ENCODE measurements around the gene TMA16. TPM values are rescaled to one million over a fixed set of nuclear protein-coding genes. Genes with fewer than 3 reads are reported as not detected.

TMA16 gene
- total and polyA plus RNA-seq, 2 of the 13 experiments (the other 11 are each of a cell fraction or from before 2014, with no cell fraction given): 8.1 to 52.5 TPM

DNA sequence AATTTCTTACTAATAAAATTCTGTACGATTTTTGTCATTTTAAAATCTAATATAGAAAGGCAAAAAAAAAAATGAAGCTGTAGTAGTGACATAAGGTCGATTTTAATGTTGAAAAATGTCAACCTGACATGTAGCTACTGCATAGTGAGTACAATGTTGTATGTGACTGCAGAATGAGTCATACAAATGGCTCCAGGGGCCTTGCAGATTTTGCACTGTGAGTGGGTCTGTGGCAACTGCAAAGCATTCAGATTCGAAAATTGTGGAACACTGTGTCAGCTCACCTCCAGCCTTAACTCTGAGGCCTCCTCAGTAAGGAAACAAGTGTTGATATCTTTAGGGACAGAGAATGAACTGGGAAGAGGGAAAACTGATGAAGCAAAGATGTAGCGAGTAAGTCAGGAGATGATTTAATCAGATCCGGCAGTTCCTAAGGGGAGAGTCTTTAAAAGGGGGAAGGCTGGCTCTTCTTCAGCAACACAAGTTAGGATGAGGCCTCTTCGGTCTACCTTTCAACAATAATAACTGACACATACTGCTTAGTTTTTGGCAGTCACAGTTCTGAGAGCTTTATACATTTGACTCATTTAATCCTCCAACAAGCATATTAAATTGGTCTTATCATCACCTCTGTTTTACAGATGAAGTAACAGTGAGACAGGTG is 45.8 kb upstream of the TMA16 start:
- Histone ChIP-seq H3K4me1 (ENCODE audit: insufficient read depth, low read length) (no peaks in the 10 kb centered on the region), H2AFZ (ENCODE audit: low read length) (no peak overlapping the region), H3K27ac (ENCODE audit: extremely low read length, insufficient read depth, low read length) (no peak overlapping the region), H3K9me3 (ENCODE audit: low read length) (no peaks in the 10 kb centered on the region), H3K36me3 (replicated peaks in 1 of 2; ENCODE audit: control insufficient read depth in 1 of 2, insufficient read depth in 2 of 2, low read length in 2 of 2) (no peaks in the 10 kb centered on the region), H3K4me3 (replicated peaks in 1 of 3; ENCODE audit: insufficient read depth in 1 of 3, low read depth in 2 of 3, low read length in 3 of 3) (no peak overlapping the region), H4K20me1 (ENCODE audit: insufficient read depth, low read length) (no peaks in the 10 kb centered on the region), H3K4me2 (ENCODE audit: low read depth, low read length) (no peak overlapping the region), H3K9ac (ENCODE audit: insufficient read depth, low read depth, low read length) (no peak overlapping the region), H3K79me2 (ENCODE audit: insufficient read depth, low read length) (no peaks in the 10 kb centered on the region), H3K27me3 (ENCODE audit: control insufficient read depth in 1 of 2, insufficient read depth in 2 of 2, low read length in 2 of 2) (no peaks in the 10 kb centered on the region)
- CTCF ChIA-PET (ENCODE audit: low intra/inter-chr PET ratio, low total read pairs): no interaction called here
- ATAC-seq (no peak), FAIRE-seq (no peak), DNase-seq (ENCODE audit: low spot score) (no peak)
- in situ Hi-C loops (cut with HindIII; ENCODE audit: extremely low pct_ligation_motif_present, low pct_unique_long_range_greater_than_20kb) (no loop called here), intact Hi-C loops (cut with micrococcal nuclease; ENCODE audit: unreplicated experiment) (no loop called here)
- BruUV-seq (replicated peaks): no TSS peak
- POLR2A ChIA-PET: interaction anchor here (1.0 kb wide), 1 partner anchor 46 kb away, joined by 3 read pairs; the partner anchor contains the start of gene TMA16
- TF ChIP-seq, protein P1, sequence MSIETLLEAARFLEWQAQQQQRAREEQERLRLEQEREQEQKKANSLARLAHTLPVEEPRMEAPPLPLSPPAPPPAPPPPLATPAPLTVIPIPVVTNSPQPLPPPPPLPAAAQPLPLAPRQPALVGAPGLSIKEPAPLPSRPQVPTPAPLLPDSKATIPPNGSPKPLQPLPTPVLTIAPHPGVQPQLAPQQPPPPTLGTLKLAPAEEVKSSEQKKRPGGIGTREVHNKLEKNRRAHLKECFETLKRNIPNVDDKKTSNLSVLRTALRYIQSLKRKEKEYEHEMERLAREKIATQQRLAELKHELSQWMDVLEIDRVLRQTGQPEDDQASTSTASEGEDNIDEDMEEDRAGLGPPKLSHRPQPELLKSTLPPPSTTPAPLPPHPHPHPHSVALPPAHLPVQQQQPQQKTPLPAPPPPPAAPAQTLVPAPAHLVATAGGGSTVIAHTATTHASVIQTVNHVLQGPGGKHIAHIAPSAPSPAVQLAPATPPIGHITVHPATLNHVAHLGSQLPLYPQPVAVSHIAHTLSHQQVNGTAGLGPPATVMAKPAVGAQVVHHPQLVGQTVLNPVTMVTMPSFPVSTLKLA (IDR thresholded peaks at IDR 0.05): no peak
- TF ChIP-seq POLR2G (IDR thresholded peaks at IDR 0.05; ENCODE audit: low read depth, low read length): no peak
- no peak for TF ChIP-seq ZNF614 (CRISPR knock-in tag; IDR thresholded peaks at IDR 0.05; ENCODE audit: borderline replicate concordance)
- WGBS (ENCODE audit: low lambda C conversion rate): 20% methylated on average over 6 of the region's 6 CpGs

- intact Hi-C loops (cut with micrococcal nuclease; ENCODE audit: unreplicated experiment): no loop called here
Measured at GRCh38 chr4:163462556-163462955, 31.9 kb upstream of the TMA16 start.

More at GRCh38 chr4:163462556-163462955, 31.9 kb upstream of the TMA16 start:
- Histone ChIP-seq H3K4me3 (replicated peaks in 1 of 3; ENCODE audit: insufficient read depth in 1 of 3, low read depth in 2 of 3, low read length in 3 of 3) (no peak overlapping the region), H2AFZ (ENCODE audit: low read length) (no peak overlapping the region), H3K36me3 (replicated peaks in 1 of 2; ENCODE audit: control insufficient read depth in 1 of 2, insufficient read depth in 2 of 2, low read length in 2 of 2) (no peaks in the 10 kb centered on the region), H3K4me2 (ENCODE audit: low read depth, low read length) (no peak overlapping the region), H3K27ac (ENCODE audit: extremely low read length, insufficient read depth, low read length) (no peak overlapping the region), H4K20me1 (ENCODE audit: insufficient read depth, low read length) (no peaks in the 10 kb centered on the region), H3K4me1 (ENCODE audit: insufficient read depth, low read length) (no peaks in the 10 kb centered on the region), H3K9ac (ENCODE audit: insufficient read depth, low read depth, low read length) (no peak overlapping the region), H3K9me3 (ENCODE audit: low read length) (no peaks in the 10 kb centered on the region), H3K27me3 (ENCODE audit: control insufficient read depth in 1 of 2, insufficient read depth in 2 of 2, low read length in 2 of 2) (no peaks in the 10 kb centered on the region), H3K79me2 (ENCODE audit: insufficient read depth, low read length) (no peaks in the 10 kb centered on the region)
- FAIRE-seq (no peak), ATAC-seq (no peak), DNase-seq (ENCODE audit: low spot score) (no peak)
- POLR2A ChIA-PET: no interaction called here
- CTCF ChIA-PET (ENCODE audit: low intra/inter-chr PET ratio, low total read pairs): no interaction called here
- no peak for TF ChIP-seq MAX (IDR thresholded peaks at IDR 0.05)
- TF ChIP-seq ZNF138 (CRISPR knock-in tag; IDR thresholded peaks at IDR 0.05; ENCODE audit: low read depth): no peak
- no peak for TF ChIP-seq ZNF878 (CRISPR knock-in tag; IDR thresholded peaks at IDR 0.05)
- no peak for TF ChIP-seq CHD4 (IDR thresholded peaks at IDR 0.05; ENCODE audit: borderline replicate concordance, low read length)
- TF ChIP-seq ZNF883 (CRISPR knock-in tag; IDR thresholded peaks at IDR 0.05; ENCODE audit: not compliant biosample characterization): no peak
- TF ChIP-seq EED (CRISPR knock-in tag; IDR thresholded peaks at IDR 0.05): no peak
- TF ChIP-seq GLI4 (CRISPR knock-in tag; IDR thresholded peaks at IDR 0.05; ENCODE audit: borderline replicate concordance): no peak
- in situ Hi-C loops (cut with HindIII; ENCODE audit: extremely low pct_ligation_motif_present, low pct_unique_long_range_greater_than_20kb): no loop called here
- BruUV-seq (replicated peaks): no TSS peak
- 3% methylated on average over 5 of the region's 5 CpGs for WGBS (ENCODE audit: low lambda C conversion rate)

Measured in HepG2 (cell line).